Uterus (tissue), 2 donors: Measurements from ENCODE around the gene MAP2K6.

ENCODE experiments used
- CTCF ChIP-seq, 4 experiments: fragments of 200-600 bp in 2 of 4; fragments of 450-650 bp in 2 of 4; sonication (generic) in 2 of 4; IDR thresholded peaks; one replicate each; pipeline ENCODE4 v1.5.1; 2016 to 2019; ENCODE audit warnings: antibody characterized with exemption in 4 of 4, mild to moderate bottlenecking in 2 of 4, moderate library complexity in 1 of 4
- POLR2A ChIP-seq, 2 donors: fragments of 450-650 bp; IDR thresholded peaks; one replicate each; pipeline ENCODE4 v1.6.1; 2016; ENCODE audit warnings: antibody characterized with exemption in 2 of 2, mild to moderate bottlenecking in 1 of 2, moderate library complexity in 1 of 2

- TF ChIP-seq CTCF (IDR thresholded peaks at IDR 0.05) (no peak), POLR2A (IDR thresholded peaks at IDR 0.05) (no peak)
Observed at GRCh38 chr17:69441179-69441578, 26.7 kb downstream of the MAP2K6 start.
